HEK293 (cell line): Measurements from ENCODE around the gene ERAP2.

Source experiments
- ZFP41 ChIP-seq: fragments of 450-650 bp; formaldehyde crosslinking; IDR thresholded peaks from 2 replicates; pipeline ENCODE4 v1.5.1; 2016; ENCODE audit warnings: missing biosample characterization, missing genetic modification characterization, borderline replicate concordance
- ZNF626 ChIP-seq: fragments of 450-650 bp; sonication (Bioruptor Pico); formaldehyde crosslinking; IDR thresholded peaks from 2 replicates; pipeline ENCODE4 v1.5.1; 2018; ENCODE audit warnings: missing biosample characterization, missing genetic modification characterization, inconsistent platforms
- TF ChIP-seq, protein P1 (sequence below): fragments of 450-650 bp; formaldehyde crosslinking; IDR thresholded peaks from 2 replicates; pipeline ENCODE4 v1.5.1; 2016; ENCODE audit warnings: missing biosample characterization, missing genetic modification characterization

DNA sequence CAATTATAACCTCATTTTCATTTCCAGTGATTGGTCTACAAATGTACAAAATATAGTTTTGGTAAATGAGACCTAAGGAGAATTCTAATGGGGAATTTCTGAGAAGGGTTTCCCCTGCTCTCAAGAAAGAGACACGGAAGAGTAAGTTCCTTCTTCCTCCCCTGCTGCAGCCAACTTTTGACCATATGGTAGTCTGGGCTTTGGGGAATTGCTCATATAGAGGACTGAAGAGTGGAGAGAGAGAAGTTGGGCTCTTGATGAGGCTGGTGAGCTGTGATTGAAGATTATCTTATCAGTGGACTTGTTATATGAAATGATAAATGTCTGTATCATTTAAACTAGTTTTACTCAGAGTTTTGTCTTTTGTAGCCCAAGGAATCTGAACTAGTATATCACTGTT, 55.3 kb downstream of the ERAP2 start:
- no peak for TF ChIP-seq ZNF626 (tag by site-specific recombination)
- TF ChIP-seq, protein P1, sequence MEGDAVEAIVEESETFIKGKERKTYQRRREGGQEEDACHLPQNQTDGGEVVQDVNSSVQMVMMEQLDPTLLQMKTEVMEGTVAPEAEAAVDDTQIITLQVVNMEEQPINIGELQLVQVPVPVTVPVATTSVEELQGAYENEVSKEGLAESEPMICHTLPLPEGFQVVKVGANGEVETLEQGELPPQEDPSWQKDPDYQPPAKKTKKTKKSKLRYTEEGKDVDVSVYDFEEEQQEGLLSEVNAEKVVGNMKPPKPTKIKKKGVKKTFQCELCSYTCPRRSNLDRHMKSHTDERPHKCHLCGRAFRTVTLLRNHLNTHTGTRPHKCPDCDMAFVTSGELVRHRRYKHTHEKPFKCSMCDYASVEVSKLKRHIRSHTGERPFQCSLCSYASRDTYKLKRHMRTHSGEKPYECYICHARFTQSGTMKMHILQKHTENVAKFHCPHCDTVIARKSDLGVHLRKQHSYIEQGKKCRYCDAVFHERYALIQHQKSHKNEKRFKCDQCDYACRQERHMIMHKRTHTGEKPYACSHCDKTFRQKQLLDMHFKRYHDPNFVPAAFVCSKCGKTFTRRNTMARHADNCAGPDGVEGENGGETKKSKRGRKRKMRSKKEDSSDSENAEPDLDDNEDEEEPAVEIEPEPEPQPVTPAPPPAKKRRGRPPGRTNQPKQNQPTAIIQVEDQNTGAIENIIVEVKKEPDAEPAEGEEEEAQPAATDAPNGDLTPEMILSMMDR, result no peak
- no peak for TF ChIP-seq ZFP41 (tag by site-specific recombination)
